IMR-90 (cell line): ENCODE data around the gene CES4A. TPM values are rescaled to one million over a fixed set of nuclear protein-coding genes. Genes with fewer than 3 reads are reported as not detected.

Source experiments
- ATAC-seq: fragments of 200-7000 bp; cut with Tn5 transposase; 2 replicates; pipeline ENCODE4 v1.9.1; 2020; ENCODE audit warnings: low read depth, mild to moderate bottlenecking, moderate library complexity
- BruUV-seq: library from RNA; stranded (reverse); fragments of 400-500 nt; replicated peaks from 2 replicates; lab custom pipeline; 2021; lab: Mats Ljungman, UMichigan
- CTCF ChIA-PET: fragments of 300-600 bp; formaldehyde crosslinking; extraction: SDS; loops from one replicate; lab custom pipeline; 2021; ENCODE audit warnings: antibody characterized with exemption; lab: Yijun Ruan, JAX
- POLR2A ChIA-PET: fragments of 300-600 bp; sonication (Branson Sonifier 250); formaldehyde crosslinking; loops from one replicate; lab custom pipeline; 2022; ENCODE audit warnings: antibody characterized with exemption; ENCODE audit not compliant: unreplicated experiment; lab: Charles Lee
- DNase-seq: peaks from one replicate; pipeline ENCODE4 v3.0.0; 2013
- H2AFZ ChIP-seq: replicated peaks from 2 replicates; pipeline ENCODE3; 2013; ENCODE audit warnings: low read length, mild to moderate bottlenecking; ENCODE audit not compliant: poor library complexity
- H2AK5ac ChIP-seq: 2 replicates; pipeline ENCODE4 v1.6.1; 2013; ENCODE audit warnings: low read depth, low read length, inconsistent platforms
- H2AK9ac ChIP-seq: replicated peaks from 2 replicates; pipeline ENCODE3; 2013; ENCODE audit warnings: mild to moderate bottlenecking, low read depth, low read length, moderate library complexity; ENCODE audit not compliant: poor library complexity
- H2BK120ac ChIP-seq: 2 replicates; pipeline ENCODE4 v1.6.1; 2013; ENCODE audit warnings: low read depth, low read length, inconsistent platforms
- H2BK15ac ChIP-seq: 3 replicates; pipeline ENCODE4 v1.6.1; 2013; ENCODE audit warnings: low read depth, low read length, inconsistent platforms
- H2BK20ac ChIP-seq: 2 replicates; pipeline ENCODE4 v1.6.1; 2013; ENCODE audit warnings: low read depth, mild to moderate bottlenecking, inconsistent platforms, low read length, moderate library complexity
- H2BK5ac ChIP-seq: 2 replicates; pipeline ENCODE4 v1.6.1; 2013; ENCODE audit warnings: mild to moderate bottlenecking, low read depth, low read length, inconsistent platforms; ENCODE audit not compliant: poor library complexity, severe bottlenecking
- H3K14ac ChIP-seq: replicated peaks from 2 replicates; pipeline ENCODE4 v1.6.1; 2013; ENCODE audit warnings: low read depth, low read length, inconsistent platforms
- H3K18ac ChIP-seq: 2 replicates; pipeline ENCODE4 v1.6.1; 2013; ENCODE audit warnings: low read depth, low read length, control low read depth
- H3K23ac ChIP-seq: 2 replicates; pipeline ENCODE4 v1.6.1; 2013; ENCODE audit warnings: low read depth, low read length, inconsistent platforms
- H3K27ac ChIP-seq: 2 replicates; pipeline ENCODE4 v1.5.1; 2013; ENCODE audit warnings: mild to moderate bottlenecking, control low read depth, low read length; ENCODE audit not compliant: insufficient read depth
- H3K27me3 ChIP-seq: 2 replicates; pipeline ENCODE4 v1.6.1; 2013; ENCODE audit warnings: low read length; ENCODE audit not compliant: control insufficient read depth, insufficient read depth
- H3K36me3 ChIP-seq: 2 replicates; pipeline ENCODE4 v1.6.1; 2013; ENCODE audit warnings: low read length, mixed read lengths; ENCODE audit not compliant: control insufficient read depth, insufficient read depth
- H3K4ac ChIP-seq: 2 replicates; pipeline ENCODE4 v1.6.1; 2013; ENCODE audit warnings: low read depth, low read length, inconsistent platforms
- H3K4me1 ChIP-seq: 2 replicates; pipeline ENCODE4 v1.6.1; 2013; ENCODE audit warnings: low read length, mixed read lengths; ENCODE audit not compliant: control insufficient read depth, insufficient read depth
- H3K4me2 ChIP-seq: 2 replicates; pipeline ENCODE4 v1.6.1; 2013; ENCODE audit warnings: low read depth, mild to moderate bottlenecking, control low read depth, low read length, moderate library complexity
- H3K4me3 ChIP-seq: 2 replicates; pipeline ENCODE4 v1.5.1; 2013; ENCODE audit warnings: low read depth, mild to moderate bottlenecking, control low read depth, low read length, moderate library complexity; ENCODE audit not compliant: insufficient read depth
- H3K56ac ChIP-seq: 2 replicates; pipeline ENCODE4 v1.6.1; 2013; ENCODE audit warnings: low read length, inconsistent platforms; ENCODE audit not compliant: insufficient read depth; ENCODE audit errors: extremely low read depth
- H3K79me1 ChIP-seq, 2 experiments: 2 replicates each; pipeline ENCODE4 v1.6.1; 2013; ENCODE audit warnings: low read length in 2 of 2, inconsistent platforms in 1 of 2, low read depth in 1 of 2
- H3K9ac ChIP-seq: 2 replicates; pipeline ENCODE4 v1.6.1; 2013; ENCODE audit warnings: low read depth, low read length, control low read depth
- H3K9me1 ChIP-seq: 2 replicates; pipeline ENCODE4 v1.6.1; 2013; ENCODE audit warnings: low read length, inconsistent platforms; ENCODE audit not compliant: insufficient read depth
- H3K9me3 ChIP-seq: 2 replicates; pipeline ENCODE4 v1.6.1; 2013; ENCODE audit warnings: low read length; ENCODE audit not compliant: control insufficient read depth, insufficient read depth
- H4K20me1 ChIP-seq: 2 replicates; pipeline ENCODE4 v1.6.1; 2013; ENCODE audit warnings: low read length, inconsistent platforms; ENCODE audit not compliant: insufficient read depth
- H4K5ac ChIP-seq: 2 replicates; pipeline ENCODE4 v1.6.1; 2013; ENCODE audit warnings: mild to moderate bottlenecking, low read depth, low read length, control low read depth
- H4K8ac ChIP-seq, 2 experiments: 2 replicates each; pipeline ENCODE4 v1.6.1; 2013; ENCODE audit warnings: low read depth in 2 of 2, low read length in 2 of 2, control low read depth in 1 of 2, inconsistent platforms in 1 of 2
- H4K91ac ChIP-seq: 2 replicates; pipeline ENCODE4 v1.6.1; 2013; ENCODE audit warnings: low read depth, low read length, inconsistent platforms; ENCODE audit not compliant: insufficient read depth
- MAFK ChIP-seq: IDR thresholded peaks from 2 replicates; pipeline ENCODE4 v1.6.1; 2012; ENCODE audit warnings: low read depth, low read length, improper control_type of control experiment
- WGBS, 2 experiments: methylation state at CpG; one replicate each; pipeline versions ENCODE4 v1.1.5 to v1.1.7; 2013; ENCODE audit warnings: missing lambda C conversion rate in 2 of 2; ENCODE audit not compliant: insufficient read length in 1 of 2; ENCODE audit errors: extremely low coverage in 2 of 2; 5-methylcytosine and 5-hydroxymethylcytosine counted together
- dilution Hi-C: fragments of 300-500 bp; cut with HindIII; formaldehyde crosslinking; loops from one replicate; pipeline ENCODE4 v1.14.3; 2018; ENCODE audit warnings: low sequenced_read_pairs; ENCODE audit not compliant: unreplicated experiment
- in situ Hi-C: fragments of 300-500 bp; cut with MboI; formaldehyde crosslinking; loops from 3 replicates; pipeline ENCODE4 v1.14.3; 2019; ENCODE audit warnings: low sequenced_read_pairs, inconsistent platforms, mixed read lengths
- intact Hi-C: fragments of 100-400 bp; cut with micrococcal nuclease; formaldehyde crosslinking; loops from 2 replicates; pipeline ENCODE4 v1.10.0; 2022
- polyA plus RNA-seq, 3 experiments: library from polyadenylated mRNA; depleted of rRNA; stranded (reverse); fragments of >200 nt; gene quantifications; 2 replicates each; pipeline ENCODE4 v1.2.3, GENCODE V29; 2012; ENCODE audit warnings: low replicate concordance in 1 of 3
- total RNA-seq: library from RNA; depleted of rRNA; stranded (reverse); fragments of >200 nt; gene quantifications from 2 replicates; pipeline ENCODE4 v1.2.3, GENCODE V29; 2012
- TF ChIP-seq, protein P1 (sequence below): fragments of 150-350 bp; IDR thresholded peaks from 2 replicates; pipeline ENCODE4 v1.6.1; 2016; ENCODE audit warnings: low read depth, mild to moderate bottlenecking, low read length, moderate library complexity, borderline replicate concordance

The CES4A gene
- total and polyA plus RNA-seq, 2 of the 4 experiments (the other 2 are of a cell fraction), result 0.72 to 4.7 TPM

GRCh38 chr16:67036323-67036741, 47.9 kb downstream of the CES4A start:
- in situ Hi-C loops (no loop called here), dilution Hi-C loops (no loop called here), intact Hi-C loops (no loop called here)
- CTCF ChIA-PET, result no interaction called here
- Histone ChIP-seq H3K79me1 (peaks cover 5 to 52% of the 10 kb centered on the region in 2 experiments; a peak in 3 of 4 replicates), H2AK5ac (no peak overlapping the region), H3K9me1 (peaks cover 5% of the 10 kb centered on the region; the same call in 1 of the 2 replicates), H4K5ac (no peak overlapping the region), H3K27me3 (no peaks in the 10 kb centered on the region), H2AK9ac (no peak overlapping the region), H2BK15ac (no peak overlapping the region), H3K9ac (no peak overlapping the region), H3K14ac (no peak overlapping the region), H3K27ac (no peak overlapping the region), H3K4me1 (peaks cover 20% of the 10 kb centered on the region), H2BK5ac (no peak overlapping the region), H4K20me1 (peaks cover 45% of the 10 kb centered on the region), H3K4ac (no peak overlapping the region), H3K56ac (no peak overlapping the region), H2BK120ac (no peak overlapping the region), H3K9me3 (no peaks in the 10 kb centered on the region), H4K91ac (no peak overlapping the region), H4K8ac (no peak overlapping the region), H3K4me2 (no peak overlapping the region), H3K36me3 (peaks cover 9% of the 10 kb centered on the region), H3K18ac (no peak overlapping the region), H2BK20ac (no peak overlapping the region), H2AFZ (no peak overlapping the region), H3K4me3 (no peak overlapping the region), H3K23ac (no peak overlapping the region)
- no CpG with 5 or more reads among the region's 5 CpGs for WGBS, 2 experiments
- DNase-seq (no peak), ATAC-seq (no peak)
- TF ChIP-seq MAFK, result peak; percentile 34
- TF ChIP-seq, protein P1, sequence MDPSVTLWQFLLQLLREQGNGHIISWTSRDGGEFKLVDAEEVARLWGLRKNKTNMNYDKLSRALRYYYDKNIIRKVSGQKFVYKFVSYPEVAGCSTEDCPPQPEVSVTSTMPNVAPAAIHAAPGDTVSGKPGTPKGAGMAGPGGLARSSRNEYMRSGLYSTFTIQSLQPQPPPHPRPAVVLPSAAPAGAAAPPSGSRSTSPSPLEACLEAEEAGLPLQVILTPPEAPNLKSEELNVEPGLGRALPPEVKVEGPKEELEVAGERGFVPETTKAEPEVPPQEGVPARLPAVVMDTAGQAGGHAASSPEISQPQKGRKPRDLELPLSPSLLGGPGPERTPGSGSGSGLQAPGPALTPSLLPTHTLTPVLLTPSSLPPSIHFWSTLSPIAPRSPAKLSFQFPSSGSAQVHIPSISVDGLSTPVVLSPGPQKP, result no peak
- POLR2A ChIA-PET, result no interaction called here
- BruUV-seq, result no TSS peak
